Upper lobe of left lung (tissue), 4 donors: ENCODE data around the gene GMPPA.

Experiments
- CTCF ChIP-seq, 6 experiments: fragments of 450-650 bp in 4 of 6; fragments of 200-600 bp in 2 of 6; sonication (generic) in 2 of 6; IDR thresholded peaks; one replicate each; pipeline ENCODE4 v1.5.1; 2016 to 2019; ENCODE audit warnings: antibody characterized with exemption in 6 of 6
- EP300 ChIP-seq, 4 donors: sonication (generic); formaldehyde crosslinking; IDR thresholded peaks; one replicate each; pipeline ENCODE4 v1.5.1; 2017; ENCODE audit warnings: antibody characterized with exemption in 4 of 4, control low read depth in 2 of 4
- POLR2AphosphoS5 ChIP-seq, 2 donors: sonication (generic); formaldehyde crosslinking; IDR thresholded peaks; one replicate each; pipeline ENCODE4 v1.5.1; 2017; ENCODE audit warnings: antibody characterized with exemption in 2 of 2

- TF ChIP-seq CTCF (IDR thresholded peaks at IDR 0.05) (no peak), POLR2AphosphoS5 (IDR thresholded peaks at IDR 0.05) (no peak), EP300 (IDR thresholded peaks at IDR 0.05) (no peak)
These were observed 6.9 kb downstream of the GMPPA start for GRCh38 chr2:219505585-219505984.
